RCC 7860 (cell line): ENCODE measurements around the gene MYO9B.

ENCODE experiments used
- DNase-seq: peaks from one replicate; pipeline ENCODE4 v3.0.0-alpha.2; 2015; ENCODE audit warnings: low spot score
- FAIRE-seq: peaks from 2 replicates; lab custom pipeline; 2012; peaks lifted over from hg19 to GRCh38; lab: Jason Lieb, UNC

MYO9B gene

GRCh38 chr19:17111766-17112165, 36.2 kb downstream of the MYO9B start:
- DNase-seq (no peak), FAIRE-seq (no peak)

GRCh38 chr19:17112271-17112670, 36.7 kb downstream of the MYO9B start:
- no peak for DNase-seq

GRCh38 chr19:17112700-17113099, 37.1 kb downstream of the MYO9B start:
- no peak for FAIRE-seq

More at GRCh38 chr19:17112271-17112670, 36.7 kb downstream of the MYO9B start:
- FAIRE-seq = no peak

GRCh38 chr19:17113127-17113785, 37.7 kb downstream of the MYO9B start:
- no peak for FAIRE-seq
- DNase-seq = no peak

More at GRCh38 chr19:17112700-17113099, 37.1 kb downstream of the MYO9B start:
- DNase-seq = no peak

GRCh38 chr19:17114414-17114831, 38.8 kb downstream of the MYO9B start:
- DNase-seq = no peak
- no peak for FAIRE-seq

- DNase-seq (no peak), FAIRE-seq (no peak)
These were observed 41.6 kb downstream of the MYO9B start for GRCh38 chr19:17116996-17117702.

GRCh38 chr19:17118957-17119356, 43.4 kb downstream of the MYO9B start:
- FAIRE-seq = no peak
- no peak for DNase-seq

GRCh38 chr19:17121736-17122293, 46.2 kb downstream of the MYO9B start:
- FAIRE-seq = no peak
- no peak for DNase-seq

- DNase-seq (no peak), FAIRE-seq (no peak)
These were observed 47.5 kb downstream of the MYO9B start for GRCh38 chr19:17123041-17123440.

- FAIRE-seq = no peak
- no peak for DNase-seq
These were observed 48.4 kb downstream of the MYO9B start for GRCh38 chr19:17124025-17124424.

- DNase-seq (no peak), FAIRE-seq (no peak)
These were observed 49.6 kb downstream of the MYO9B start for GRCh38 chr19:17125062-17125727.

- DNase-seq = no peak
- FAIRE-seq = no peak
These were observed 50.4 kb downstream of the MYO9B start for GRCh38 chr19:17125728-17126677.

- DNase-seq (no peak), FAIRE-seq (no peak)
These were observed 52.1 kb downstream of the MYO9B start for GRCh38 chr19:17127671-17128070.

GRCh38 chr19:17128403-17128802, 52.8 kb downstream of the MYO9B start:
- FAIRE-seq (no peak), DNase-seq (no peak)

- DNase-seq (no peak), FAIRE-seq (no peak)
These were observed 53.2 kb downstream of the MYO9B start for GRCh38 chr19:17128820-17129219.

- no peak for DNase-seq
- no peak for FAIRE-seq
These were observed 53.8 kb downstream of the MYO9B start for GRCh38 chr19:17129377-17129776.

- DNase-seq = peak; percentile 93
- FAIRE-seq = peak; percentile 88
These were observed 59.6 kb downstream of the MYO9B start for GRCh38 chr19:17135001-17135853.

GRCh38 chr19:17136021-17136420, 60.4 kb downstream of the MYO9B start:
- no peak for FAIRE-seq

GRCh38 chr19:17136617-17137016, 61.0 kb downstream of the MYO9B start:
- no peak for FAIRE-seq

More at GRCh38 chr19:17136021-17136420, 60.4 kb downstream of the MYO9B start:
- no peak for DNase-seq

More at GRCh38 chr19:17136617-17137016, 61.0 kb downstream of the MYO9B start:
- DNase-seq = no peak
